ENCODE results near the gene DNLZ.

The DNLZ gene

GRCh38 chr9:136374183-136374575, 10.6 kb upstream of the DNLZ start:
- no peak for DNase-seq

- no peak for DNase-seq
Measured at GRCh38 chr9:136373300-136374182, 10.0 kb upstream of the DNLZ start, which contains the start of gene CARD9. CARD9 (minus strand) TSS chr9:136373669; CDS start chr9:136372078, 1,591 bp downstream.

GRCh38 chr9:136372561-136373299, 9.2 kb upstream of the DNLZ start:
- no peak for DNase-seq

- no peak for DNase-seq
Measured at GRCh38 chr9:136372006-136372405, 8.5 kb upstream of the DNLZ start.

GRCh38 chr9:136371533-136371880, 8.0 kb upstream of the DNLZ start:
- DNase-seq: no peak

- DNase-seq: no peak
Measured at GRCh38 chr9:136370687-136371532, 7.4 kb upstream of the DNLZ start.

GRCh38 chr9:136370037-136370436, 6.5 kb upstream of the DNLZ start:
- no peak for DNase-seq

- DNase-seq: no peak
Measured at GRCh38 chr9:136368190-136368589, 4.6 kb upstream of the DNLZ start.

GRCh38 chr9:136367296-136368145, 4.0 kb upstream of the DNLZ start:
- DNase-seq: no peak

- no peak for DNase-seq
Measured at GRCh38 chr9:136366826-136367225, 3.3 kb upstream of the DNLZ start.

GRCh38 chr9:136365775-136366222, 2.3 kb upstream of the DNLZ start:
- no peak for DNase-seq

GRCh38 chr9:136364942-136365774, 1.6 kb upstream of the DNLZ start:
- DNase-seq: no peak

GRCh38 chr9:136363949-136364748, 605 bp upstream of the DNLZ start:
- DNase-seq: no peak

GRCh38 chr9:136362450-136362784, 1.1 kb downstream of the DNLZ start:
- no peak for DNase-seq

- DNase-seq: no peak
Measured at GRCh38 chr9:136361754-136362449, 1.6 kb downstream of the DNLZ start.

- no peak for DNase-seq
Measured at GRCh38 chr9:136361047-136361753, 2.3 kb downstream of the DNLZ start.

GRCh38 chr9:136359774-136360718, 3.5 kb downstream of the DNLZ start:
- no peak for DNase-seq

GRCh38 chr9:136358888-136359287, 4.7 kb downstream of the DNLZ start:
- no peak for DNase-seq
